ENCODE data around the gene C9orf50.

GRCh38 chr9:129640086-129640870 lies 19.4 kb upstream of the C9orf50 start:
- TF ChIP-seq CTCF (IDR thresholded peaks at IDR 0.05) (no peak), POLR2AphosphoS5 (IDR thresholded peaks at IDR 0.05) (no peak), POLR2A (IDR thresholded peaks at IDR 0.05; ENCODE audit: low read depth) (no peak), EP300 (IDR thresholded peaks at IDR 0.05) (no peak)
